PC-3 (cell line): ENCODE results near the gene AGPAT3. TPM values are rescaled to one million over a fixed set of nuclear protein-coding genes. Genes with fewer than 3 reads are reported as not detected.
A peak's percentile ranks its signal among the peaks of the same experiment; 100 is the strongest.

Source experiments
- ATAC-seq: fragments of 200-7000 bp; cut with Tn5 transposase; 2 replicates; pipeline ENCODE4 v1.9.1; 2020; ENCODE audit warnings: mild to moderate bottlenecking, moderate library complexity
- BruUV-seq: library from RNA; stranded (reverse); fragments of 400-500 nt; replicated peaks from 2 replicates; lab custom pipeline; 2021; lab: Mats Ljungman, UMichigan
- CTCF ChIA-PET: fragments of 300-600 bp; sonication (Branson Sonifier 250); formaldehyde crosslinking; loops from one replicate; lab custom pipeline; 2022; ENCODE audit warnings: antibody characterized with exemption; lab: Charles Lee
- POLR2A ChIA-PET: fragments of 300-600 bp; sonication (Branson Sonifier 250); formaldehyde crosslinking; loops from one replicate; lab custom pipeline; 2022; ENCODE audit warnings: antibody characterized with exemption; ENCODE audit not compliant: unreplicated experiment; lab: Charles Lee
- DNase-seq: peaks from one replicate; pipeline ENCODE4 v3.0.0-alpha.2; 2015
- H2AFZ ChIP-seq: fragments of 300-600 bp; sonication (generic); 2 replicates; pipeline ENCODE4 v1.6.0; 2016; ENCODE audit warnings: antibody characterized with exemption, low read length
- H3F3A ChIP-seq: fragments of 300-600 bp; sonication (generic); one replicate; pipeline ENCODE4 v1.6.0; 2017; ENCODE audit warnings: antibody characterized with exemption, low read length, control low read depth, mild to moderate bottlenecking; ENCODE audit not compliant: unreplicated experiment
- H3K27ac ChIP-seq: fragments of 300-600 bp; sonication (generic); 2 replicates; pipeline ENCODE4 v1.5.1; 2016; ENCODE audit warnings: mild to moderate bottlenecking, low read length
- H3K27me3 ChIP-seq: fragments of 300-600 bp; sonication (generic); 2 replicates; pipeline ENCODE4 v1.6.1; 2016; ENCODE audit warnings: low read length, mixed read lengths
- H3K36me3 ChIP-seq: fragments of 300-600 bp; sonication (generic); 2 replicates; pipeline ENCODE4 v1.6.1; 2016; ENCODE audit warnings: low read depth, mixed run types, low read length, mixed read lengths
- H3K4me1 ChIP-seq: fragments of 300-600 bp; sonication (generic); 2 replicates; pipeline ENCODE4 v1.5.1; 2016; ENCODE audit warnings: low read length; ENCODE audit not compliant: insufficient read depth
- H3K4me2 ChIP-seq: fragments of 300-600 bp; sonication (generic); 2 replicates; pipeline ENCODE4 v1.6.0; 2016; ENCODE audit warnings: low read length
- H3K4me3 ChIP-seq: fragments of 300-600 bp; sonication (generic); 2 replicates; pipeline ENCODE4 v1.5.1; 2016; ENCODE audit warnings: mild to moderate bottlenecking, low read length, mixed read lengths
- H3K79me2 ChIP-seq: fragments of 300-600 bp; sonication (generic); 2 replicates; pipeline ENCODE4 v1.6.1; 2017; ENCODE audit warnings: low read length, mixed read lengths
- H3K9ac ChIP-seq: fragments of 300-600 bp; sonication (generic); 2 replicates; pipeline ENCODE4 v1.6.0; 2016; ENCODE audit warnings: mild to moderate bottlenecking, low read length
- H3K9me2 ChIP-seq: fragments of 300-600 bp; sonication (generic); replicated peaks from 2 replicates; pipeline ENCODE4 v1.6.1; 2016; ENCODE audit warnings: mixed run types, low read length, mixed read lengths
- H3K9me3 ChIP-seq: fragments of 300-600 bp; sonication (generic); 2 replicates; pipeline ENCODE4 v1.6.1; 2016; ENCODE audit warnings: low read length, mixed read lengths
- H4K20me1 ChIP-seq: fragments of 300-600 bp; sonication (generic); 2 replicates; pipeline ENCODE4 v1.6.1; 2016; ENCODE audit warnings: low read length, mixed read lengths
- EZH2 ChIP-seq: fragments of 300-600 bp; sonication (generic); IDR thresholded peaks from one replicate; pipeline ENCODE4 v1.6.1; 2017; ENCODE audit warnings: antibody characterized with exemption, mild to moderate bottlenecking, low read length; ENCODE audit not compliant: unreplicated experiment
- EZH2phosphoT487 ChIP-seq: fragments of 300-600 bp; sonication (generic); IDR thresholded peaks from 2 replicates; pipeline ENCODE4 v1.6.1; 2018; ENCODE audit warnings: mild to moderate bottlenecking, antibody characterized with exemption, low read length, borderline replicate concordance
- intact Hi-C: fragments of 100-400 bp; cut with micrococcal nuclease; formaldehyde crosslinking; loops from 2 replicates; pipeline ENCODE4 v1.9.0; 2023
- total RNA-seq: library from RNA; depleted of rRNA; stranded (reverse); fragments of >200 nt; gene quantifications from 2 replicates; pipeline ENCODE4 v1.2.3, GENCODE V29; 2014
- TF ChIP-seq, protein P1 (sequence below): fragments of 300-600 bp; sonication (generic); conservative IDR thresholded peaks from 2 replicates; pipeline ENCODE4 v1.5.1; 2017; ENCODE audit warnings: antibody characterized with exemption, low read depth, mild to moderate bottlenecking, low read length

AGPAT3 gene
- total RNA-seq, 1 experiment from 2014 or later, result 76.1 TPM

DNA sequence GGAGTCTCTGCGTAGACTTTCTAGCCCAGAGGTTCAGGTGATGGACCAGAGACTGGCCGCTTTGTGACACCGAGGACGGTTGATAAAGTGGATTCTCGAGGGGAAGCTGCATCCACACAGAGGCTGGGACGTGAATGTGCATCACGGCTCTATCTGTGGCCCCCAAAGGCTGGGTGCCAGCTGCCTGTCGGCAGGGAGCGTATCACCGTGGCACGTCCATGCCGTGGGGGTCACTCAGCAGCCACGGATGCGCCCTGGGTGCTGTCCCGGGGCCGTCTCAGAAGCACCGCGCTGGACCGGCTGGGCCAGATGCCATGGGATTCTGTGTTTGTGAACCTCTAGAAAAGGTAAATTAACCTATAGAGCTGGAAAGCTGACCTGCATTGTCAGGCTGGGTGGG lies 89.9 kb downstream of the AGPAT3 start:
- no peaks in the 10 kb centered on the region for H3K4me1 ChIP-seq
- ATAC-seq (no peak), DNase-seq (no peak)
- H3K36me3 ChIP-seq, result peaks cover under 1% of the 10 kb centered on the region; the same call in 1 of the 2 replicates
- H3K27ac ChIP-seq, result no peak overlapping the region
- intact Hi-C loops, result no loop called here
- no peaks in the 10 kb centered on the region for H3K79me2 ChIP-seq
- no peaks in the 10 kb centered on the region for H3F3A ChIP-seq
- no peak overlapping the region for H2AFZ ChIP-seq
- no peaks in the 10 kb centered on the region for H3K9me3 ChIP-seq
- POLR2A ChIA-PET, result no interaction called here
- no peak overlapping the region for H3K4me2 ChIP-seq
- H3K27me3 ChIP-seq, result no peaks in the 10 kb centered on the region
- H3K9me2 ChIP-seq, result no peaks in the 10 kb centered on the region
- BruUV-seq, result no TSS peak
- no peak overlapping the region for H3K9ac ChIP-seq
- no peak for TF ChIP-seq EZH2
- TF ChIP-seq EZH2phosphoT487, result no peak
- TF ChIP-seq, protein P1, sequence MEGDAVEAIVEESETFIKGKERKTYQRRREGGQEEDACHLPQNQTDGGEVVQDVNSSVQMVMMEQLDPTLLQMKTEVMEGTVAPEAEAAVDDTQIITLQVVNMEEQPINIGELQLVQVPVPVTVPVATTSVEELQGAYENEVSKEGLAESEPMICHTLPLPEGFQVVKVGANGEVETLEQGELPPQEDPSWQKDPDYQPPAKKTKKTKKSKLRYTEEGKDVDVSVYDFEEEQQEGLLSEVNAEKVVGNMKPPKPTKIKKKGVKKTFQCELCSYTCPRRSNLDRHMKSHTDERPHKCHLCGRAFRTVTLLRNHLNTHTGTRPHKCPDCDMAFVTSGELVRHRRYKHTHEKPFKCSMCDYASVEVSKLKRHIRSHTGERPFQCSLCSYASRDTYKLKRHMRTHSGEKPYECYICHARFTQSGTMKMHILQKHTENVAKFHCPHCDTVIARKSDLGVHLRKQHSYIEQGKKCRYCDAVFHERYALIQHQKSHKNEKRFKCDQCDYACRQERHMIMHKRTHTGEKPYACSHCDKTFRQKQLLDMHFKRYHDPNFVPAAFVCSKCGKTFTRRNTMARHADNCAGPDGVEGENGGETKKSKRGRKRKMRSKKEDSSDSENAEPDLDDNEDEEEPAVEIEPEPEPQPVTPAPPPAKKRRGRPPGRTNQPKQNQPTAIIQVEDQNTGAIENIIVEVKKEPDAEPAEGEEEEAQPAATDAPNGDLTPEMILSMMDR, result no peak
- no peak overlapping the region for H3K4me3 ChIP-seq
- H4K20me1 ChIP-seq, result no peaks in the 10 kb centered on the region
- CTCF ChIA-PET, result no interaction called here

DNA sequence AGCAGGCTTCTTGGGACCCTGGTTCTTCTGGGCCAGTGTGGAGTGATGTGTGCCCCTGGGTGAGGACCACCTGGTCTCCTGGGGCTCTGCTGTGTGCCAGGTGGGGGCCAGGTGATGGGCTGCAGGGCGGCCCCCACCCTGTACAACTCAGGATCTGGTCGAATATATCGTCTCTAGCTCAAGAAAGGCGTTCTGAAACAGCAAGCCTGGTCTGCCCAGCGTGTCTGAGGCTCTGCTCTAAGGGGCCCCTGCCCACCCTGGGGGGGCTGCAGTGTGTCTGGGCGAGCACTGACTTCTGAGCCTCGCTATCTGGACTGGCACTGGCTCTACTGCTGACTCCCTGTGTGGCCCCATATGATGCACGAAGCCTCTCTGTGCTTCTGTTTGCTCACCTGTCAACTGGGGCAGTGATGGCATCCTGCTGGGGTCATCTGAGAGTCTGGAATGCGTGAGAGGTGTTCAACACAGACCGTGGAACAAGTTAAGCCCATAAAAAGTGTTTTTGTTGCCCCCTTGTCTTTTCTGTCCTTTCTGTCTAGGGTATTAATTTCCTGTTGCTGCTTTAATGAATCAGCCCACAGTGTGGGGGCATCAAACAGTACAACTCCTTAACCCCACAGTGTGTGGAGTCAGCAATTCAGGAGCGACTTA lies 91.1 kb downstream of the AGPAT3 start:
- H3K4me1 ChIP-seq, result no peaks in the 10 kb centered on the region
- H3F3A ChIP-seq, result no peaks in the 10 kb centered on the region
- BruUV-seq, result no TSS peak
- H3K9me3 ChIP-seq, result no peaks in the 10 kb centered on the region
- H3K4me2 ChIP-seq, result no peak overlapping the region
- no peaks in the 10 kb centered on the region for H3K79me2 ChIP-seq
- no peaks in the 10 kb centered on the region for H3K9me2 ChIP-seq
- peaks cover 4% of the 10 kb centered on the region; the same call in 1 of the 2 replicates for H3K36me3 ChIP-seq
- CTCF ChIA-PET, result no interaction called here
- DNase-seq (no peak), ATAC-seq (no peak; the same call in none of the 2 replicates)
- H2AFZ ChIP-seq, result no peak overlapping the region
- no peak overlapping the region for H3K9ac ChIP-seq
- TF ChIP-seq, protein P1, result no peak
- TF ChIP-seq EZH2phosphoT487 (no peak), EZH2 (no peak)
- H3K27ac ChIP-seq, result no peak overlapping the region
- intact Hi-C loops, result no loop called here
- no peaks in the 10 kb centered on the region for H4K20me1 ChIP-seq
- H3K27me3 ChIP-seq, result no peaks in the 10 kb centered on the region
- POLR2A ChIA-PET, result no interaction called here
- H3K4me3 ChIP-seq, result no peak overlapping the region

GRCh38 chr21:43956670-43957035 lies 91.6 kb downstream of the AGPAT3 start:
- Histone ChIP-seq H3K4me1 (no peaks in the 10 kb centered on the region), H4K20me1 (no peaks in the 10 kb centered on the region), H3K9me2 (no peaks in the 10 kb centered on the region), H3F3A (no peaks in the 10 kb centered on the region), H3K9me3 (no peaks in the 10 kb centered on the region), H3K27ac (no peak overlapping the region), H2AFZ (no peak overlapping the region), H3K27me3 (no peaks in the 10 kb centered on the region), H3K9ac (no peak overlapping the region), H3K79me2 (no peaks in the 10 kb centered on the region), H3K4me3 (no peak overlapping the region), H3K4me2 (no peak overlapping the region), H3K36me3 (peaks cover 4% of the 10 kb centered on the region; the same call in 1 of the 2 replicates)
- intact Hi-C loops, result no loop called here
- ChIA-PET POLR2A (no interaction called here), CTCF (no interaction called here)
- no peak for DNase-seq
- peak; percentile 46; the same call in 1 of the 2 replicates for ATAC-seq
- BruUV-seq, result no TSS peak
- TF ChIP-seq EZH2 (no peak), EZH2phosphoT487 (no peak)
- TF ChIP-seq, protein P1, result no peak
